NCI-H446 (cell line): Measurements from ENCODE around the gene UBFD1.
A peak's percentile ranks its signal among the peaks of the same experiment; 100 is the strongest.
"Not testable (repeated sequence)": the region's sequence is repeated elsewhere in the genome, so short reads cannot be mapped to it uniquely, and the experiment has no call there.

Experiments
- DNase-seq, 2 experiments: peaks; one replicate each; lab custom pipeline; 2025; lab: John Stamatoyannopoulos, UW

The UBFD1 gene

DNA sequence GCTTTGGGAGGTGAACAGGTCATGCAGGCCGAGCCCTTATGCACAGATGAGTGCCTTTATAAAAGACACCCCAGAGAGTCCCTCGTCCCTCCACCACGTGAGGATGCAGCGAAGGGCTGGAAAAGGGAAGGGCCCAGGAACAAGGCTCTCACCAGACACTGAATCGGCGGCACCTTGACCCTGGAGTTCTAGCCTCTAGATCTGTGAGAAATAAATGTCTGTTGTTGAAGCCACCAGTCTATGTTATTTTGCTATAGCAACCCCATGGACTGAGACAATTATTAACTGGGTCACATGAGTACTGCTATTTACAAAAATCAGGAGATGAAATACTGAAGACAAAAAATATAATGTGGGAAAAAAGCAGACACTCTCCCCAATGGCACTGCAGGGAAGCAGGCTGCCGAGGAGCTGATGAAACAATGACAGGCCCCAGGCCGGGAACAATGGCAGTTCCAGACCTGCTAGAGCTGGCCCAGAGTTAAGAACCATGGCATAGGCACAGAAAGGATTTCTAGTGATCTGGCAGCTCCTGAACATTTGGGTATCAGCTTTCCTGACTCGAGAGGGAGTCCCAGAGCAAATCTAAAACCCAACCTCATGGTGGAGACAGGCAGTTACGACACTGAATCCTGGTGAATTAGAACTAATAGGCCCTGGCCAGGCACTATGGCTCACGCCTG is 29.4 kb upstream of the UBFD1 start:
- no peak for DNase-seq

DNA sequence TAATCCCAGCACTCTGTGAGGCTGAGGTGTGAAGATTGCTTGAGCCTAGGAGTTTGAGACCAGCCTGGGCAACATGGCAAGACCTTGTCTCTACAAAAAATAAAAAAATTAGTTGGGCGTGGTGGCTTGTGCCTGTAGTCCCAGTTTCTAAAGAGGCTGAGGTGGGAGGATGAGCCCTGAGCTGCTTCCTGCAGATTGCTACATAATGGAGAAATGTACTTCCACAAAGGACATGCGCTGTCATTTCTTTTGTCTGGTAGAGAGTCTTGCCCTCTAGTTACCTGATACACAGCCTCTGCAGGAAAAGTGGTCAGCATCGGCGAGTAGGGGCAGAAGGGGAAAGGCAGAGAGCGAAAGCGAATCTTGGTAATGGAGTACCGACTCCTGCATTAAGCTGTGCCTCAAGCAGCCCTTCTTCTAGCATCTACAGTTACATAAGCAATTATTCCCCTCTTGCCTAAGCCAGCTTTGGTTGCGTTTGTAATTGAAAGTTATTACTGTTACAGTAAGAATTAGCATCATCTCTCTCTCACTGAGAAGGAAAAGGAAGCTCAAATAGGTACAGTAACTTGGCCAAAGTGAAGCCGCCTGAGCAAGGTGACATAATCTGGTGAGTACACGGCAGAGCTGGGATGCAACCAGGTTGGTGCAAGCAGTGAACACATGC is 28.8 kb upstream of the UBFD1 start:
- no peak for DNase-seq

DNA sequence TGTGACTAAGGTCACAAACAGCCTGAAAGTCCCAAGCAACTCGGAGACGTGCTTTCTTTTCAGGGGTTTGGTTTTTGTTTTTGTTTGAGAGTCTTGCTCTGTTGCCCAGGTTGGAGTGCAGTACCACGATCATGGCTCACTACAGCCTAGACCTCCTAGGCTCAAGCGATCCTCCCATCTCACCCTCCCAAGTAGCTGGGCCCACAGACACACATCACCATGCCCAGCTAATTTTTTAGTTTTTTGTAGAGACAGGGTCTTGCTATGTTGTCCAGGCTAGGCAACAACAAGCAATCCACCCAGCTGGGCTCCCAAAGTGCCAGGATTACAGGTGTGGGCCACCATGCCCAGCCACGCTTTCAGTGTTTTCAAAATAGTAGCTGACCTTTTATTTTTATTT is 27.5 kb upstream of the UBFD1 start:
- DNase-seq = no peak

DNA sequence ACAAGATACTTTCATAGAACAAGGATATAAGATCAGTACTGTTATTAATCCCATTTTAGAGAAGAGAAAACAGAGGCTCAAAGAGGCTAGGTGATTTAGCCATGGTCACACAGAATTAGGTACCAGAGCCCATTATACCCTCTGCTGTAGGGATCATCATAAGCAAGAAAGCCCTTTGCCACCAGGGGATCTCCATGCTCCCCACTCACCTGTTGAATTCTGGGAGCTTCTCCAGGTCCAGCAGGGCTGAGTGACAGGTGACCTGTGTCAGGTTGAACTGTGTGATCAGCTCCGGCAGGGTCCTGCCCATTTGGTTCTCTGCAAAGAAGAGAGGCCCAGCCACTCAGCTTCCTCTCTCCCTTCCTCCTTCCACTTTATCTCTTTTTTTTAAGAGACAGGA is 25.1 kb upstream of the UBFD1 start:
- no peak for DNase-seq

DNA sequence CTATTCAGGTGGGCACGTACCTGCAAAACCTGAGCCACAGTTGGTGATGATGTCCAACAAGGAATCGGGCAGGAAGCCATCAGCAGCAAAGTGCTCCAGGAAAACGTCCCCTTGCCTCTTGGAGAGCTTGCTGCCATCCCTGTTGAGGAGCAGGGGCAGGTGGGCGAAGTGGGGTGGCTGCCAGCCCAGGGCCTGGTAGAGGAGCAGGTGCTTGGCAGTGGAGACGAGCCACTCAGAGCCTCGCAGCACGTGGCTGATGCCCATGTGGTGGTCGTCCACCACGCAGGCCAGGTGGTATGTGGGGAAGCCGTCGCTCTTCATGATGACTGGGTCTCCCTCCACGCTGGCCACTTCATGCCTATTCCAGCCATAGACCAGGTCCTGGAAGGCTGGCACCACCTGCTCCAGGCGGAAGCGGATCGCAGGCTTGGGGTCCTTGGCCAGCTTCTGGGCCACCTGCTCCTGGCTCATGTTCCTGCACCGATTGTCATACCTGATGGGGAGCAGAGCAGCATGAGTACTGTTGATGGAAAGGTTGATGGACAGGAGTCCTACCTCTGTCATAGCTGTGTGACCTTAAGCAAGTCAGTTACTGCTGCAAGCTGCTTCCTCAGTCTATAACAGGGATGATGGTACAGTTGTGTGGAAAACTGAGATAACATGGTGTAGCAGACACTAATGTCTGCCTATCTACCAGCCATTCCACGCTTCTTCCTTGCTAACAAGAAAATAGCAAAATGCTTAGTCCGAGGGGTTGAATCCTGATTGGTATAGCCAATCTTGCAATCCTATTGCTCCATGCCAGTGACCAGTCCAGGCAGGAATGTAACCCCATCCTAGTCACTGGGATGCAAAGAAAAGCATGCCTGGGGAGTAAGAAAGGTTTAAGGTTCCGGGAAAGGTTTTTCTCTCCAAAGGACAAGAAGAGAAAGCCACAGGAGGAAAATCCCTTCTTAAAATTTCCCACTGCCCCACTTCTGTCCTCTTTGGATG is 22.4 kb upstream of the UBFD1 start:
- DNase-seq = no peak

DNA sequence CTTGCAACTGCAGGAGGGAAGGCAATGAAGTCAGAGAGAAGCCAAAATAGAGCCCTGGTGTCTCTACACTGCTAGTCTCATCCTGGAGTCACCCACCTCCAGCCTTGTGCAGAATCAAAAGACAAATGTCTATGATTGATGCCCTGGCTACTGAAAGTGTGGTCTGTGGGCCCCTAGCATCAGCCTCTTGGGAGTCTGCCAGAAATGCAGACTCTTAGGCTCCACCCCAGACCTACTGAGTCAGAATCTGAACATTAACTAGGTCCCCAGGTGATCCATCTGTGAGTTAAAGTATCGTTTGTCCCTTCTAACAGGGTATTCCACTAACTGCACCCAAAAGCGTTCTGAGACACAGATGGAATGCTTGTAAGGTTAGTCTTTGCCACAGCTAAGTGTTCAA is 21.6 kb upstream of the UBFD1 start:
- DNase-seq = no peak

DNA sequence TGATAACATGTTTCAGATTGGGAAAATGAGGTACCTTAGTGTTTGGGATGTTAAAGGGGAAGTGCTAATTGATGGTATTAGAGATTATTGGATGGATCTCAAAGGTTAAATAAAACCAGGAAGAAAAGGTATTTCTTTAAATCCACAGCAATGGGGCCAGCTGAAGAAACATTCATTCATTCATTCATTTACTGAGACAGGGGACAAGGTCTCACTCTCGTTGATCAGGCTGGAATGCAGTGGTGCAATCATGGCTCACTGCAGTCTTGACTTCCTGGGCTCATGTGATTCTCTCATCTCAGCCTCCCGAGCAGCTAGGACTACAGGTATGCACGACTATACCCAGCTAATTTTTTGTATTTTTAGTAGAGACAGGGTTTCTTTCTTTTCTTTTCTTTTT is 20.1 kb upstream of the UBFD1 start:
- no peak for DNase-seq

DNA sequence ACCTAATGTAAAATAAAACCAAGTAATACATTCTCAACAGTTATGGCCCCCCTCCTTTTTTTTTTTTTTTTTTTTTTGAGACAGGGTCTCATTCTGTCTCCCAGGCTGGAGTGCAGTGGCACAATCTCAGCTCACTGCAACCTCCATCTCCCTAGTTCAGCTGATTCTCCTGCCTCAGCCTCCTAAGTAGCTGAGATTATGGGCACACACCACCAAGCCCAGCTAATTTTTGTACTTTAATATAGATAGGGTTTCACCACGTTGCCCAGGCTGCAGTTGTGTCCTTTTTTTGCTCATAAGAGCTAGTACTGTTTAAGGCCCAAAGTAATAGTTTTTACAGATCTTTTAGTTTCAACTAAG is 18.6 kb upstream of the UBFD1 start:
- no peak for DNase-seq

DNA sequence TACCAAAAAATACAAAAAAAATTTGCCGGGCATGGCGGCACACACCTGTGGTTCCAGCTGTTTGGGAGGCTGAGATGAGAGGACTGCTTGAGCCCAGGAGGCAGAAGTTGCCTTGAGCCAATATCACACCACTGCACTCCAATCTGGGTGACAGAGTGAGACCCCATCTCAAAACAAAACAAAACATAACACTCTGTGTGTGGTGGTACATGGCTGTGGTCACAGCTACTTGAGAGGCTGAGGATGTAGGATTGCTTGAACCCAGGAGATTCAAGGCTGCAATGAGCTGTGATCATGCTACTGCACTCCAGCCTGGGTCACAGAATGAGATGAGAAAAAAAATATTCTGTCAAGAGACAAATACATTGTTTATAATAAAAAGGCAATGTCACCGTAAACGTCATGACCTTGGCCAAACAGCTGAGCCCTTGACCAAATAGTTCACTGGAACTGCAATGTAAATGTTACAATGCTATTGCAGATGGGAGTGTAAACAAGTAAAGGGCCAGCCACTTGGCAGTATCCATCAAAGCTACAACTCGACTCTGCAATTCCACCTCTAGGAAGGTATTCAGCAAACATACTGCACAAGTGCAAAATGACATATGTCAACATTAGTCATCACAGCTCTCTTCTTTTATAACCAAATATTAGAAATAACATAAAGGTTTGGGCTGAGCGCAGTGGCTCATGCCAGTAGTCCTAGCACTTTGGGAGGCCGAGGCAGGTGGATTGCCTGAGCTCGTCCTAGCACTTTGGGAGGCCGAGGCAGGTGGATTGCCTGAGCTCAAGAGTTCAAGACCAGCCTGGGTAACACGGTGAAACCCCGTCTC is 17.3 kb upstream of the UBFD1 start:
- no peak for DNase-seq

DNA sequence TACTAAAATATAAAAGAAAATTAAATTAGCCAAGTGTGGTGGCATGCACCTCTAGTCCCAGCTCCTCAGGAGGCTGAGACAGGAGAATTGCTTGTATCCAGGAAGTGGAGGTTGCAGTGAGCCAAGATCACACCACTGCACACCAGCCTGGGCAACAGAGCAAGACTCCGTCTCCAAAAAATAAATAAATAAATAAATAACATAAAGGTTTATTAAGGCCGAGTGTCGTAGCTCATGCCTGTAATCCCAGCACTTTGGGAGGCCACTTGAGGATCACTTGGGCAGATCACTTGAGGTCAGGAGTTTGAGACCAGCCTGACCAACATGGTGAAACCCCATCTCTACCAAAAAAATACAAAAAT is 16.7 kb upstream of the UBFD1 start:
- DNase-seq = not testable (repeated sequence)

DNA sequence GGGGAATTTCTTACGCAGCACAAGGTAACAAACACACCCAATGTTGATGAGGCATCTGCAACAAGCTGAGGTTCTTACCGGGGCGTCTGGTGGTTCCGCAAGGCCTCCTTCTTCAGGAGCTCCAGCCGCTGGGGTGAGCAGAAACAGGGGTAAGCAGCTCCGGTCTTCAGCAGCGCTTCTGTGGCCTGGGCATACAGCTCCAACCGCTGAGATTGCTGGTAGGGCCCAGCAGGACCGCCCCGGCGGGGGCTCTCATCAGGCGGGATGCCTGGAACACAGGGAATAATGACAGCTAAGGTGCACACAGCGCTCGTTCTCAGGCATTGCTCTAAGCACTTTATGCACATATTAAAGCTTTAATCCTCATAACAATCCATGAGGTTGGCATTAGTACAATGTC is 13.1 kb upstream of the UBFD1 start:
- DNase-seq = no peak

DNA sequence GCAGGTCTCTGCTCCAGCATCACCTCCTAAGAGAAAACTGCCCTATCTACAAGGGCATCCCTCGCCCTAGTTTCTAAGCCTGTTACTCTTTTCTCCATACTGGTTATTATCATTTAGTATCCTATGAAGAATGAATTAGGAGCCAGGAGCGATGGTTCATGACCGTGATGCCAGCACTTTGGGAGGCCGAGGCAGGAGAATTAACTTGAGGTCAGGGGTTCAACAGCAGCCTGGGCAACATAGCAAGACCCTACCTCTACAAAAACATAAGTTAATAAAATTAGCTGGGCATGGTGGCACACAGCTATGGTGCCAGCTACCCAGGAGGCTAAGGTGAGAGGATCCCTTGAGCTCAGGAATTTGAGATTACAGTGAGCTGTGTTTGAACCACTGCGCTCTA is 7.6 kb upstream of the UBFD1 start:
- DNase-seq = no peak

DNA sequence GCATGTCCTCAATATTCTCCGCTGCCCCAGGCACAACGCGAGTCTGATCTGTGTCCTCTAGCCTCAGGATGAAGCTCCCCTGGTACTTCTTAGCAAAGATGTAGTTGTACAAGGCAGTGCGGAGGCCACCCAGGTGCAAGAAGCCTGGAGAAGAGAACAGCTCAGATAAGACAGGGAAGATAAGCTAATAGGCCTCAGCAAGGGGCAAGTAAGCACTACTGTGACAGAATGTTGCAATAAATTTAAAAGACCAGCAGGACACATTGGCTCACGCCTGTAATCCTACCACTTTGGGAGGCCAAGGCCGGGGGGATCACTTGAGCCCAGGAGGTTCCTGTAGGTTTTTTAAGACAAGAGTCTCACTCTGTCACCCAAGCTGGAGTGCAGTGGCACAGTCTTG is 5.4 kb upstream of the UBFD1 start:
- no peak for DNase-seq

DNA sequence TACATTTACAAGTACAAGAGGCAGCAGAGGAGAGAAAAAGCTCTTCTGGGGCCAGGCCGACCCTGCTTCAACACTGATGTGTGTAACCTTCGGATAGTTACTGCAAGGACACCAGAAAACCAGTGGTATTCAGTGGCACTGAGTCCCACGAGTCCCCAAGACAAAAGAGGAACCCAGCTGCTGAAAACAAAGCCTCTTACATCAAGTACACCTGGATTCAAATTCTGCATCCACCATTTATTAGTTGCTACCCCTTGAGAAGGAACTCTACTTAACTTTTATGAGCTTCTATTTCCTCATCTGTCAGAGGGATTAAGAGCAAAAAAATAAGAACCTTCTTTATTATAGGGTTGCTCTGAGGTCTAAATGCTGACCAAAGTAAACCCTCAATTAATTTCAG is 3.0 kb upstream of the UBFD1 start:
- no peak for DNase-seq

DNA sequence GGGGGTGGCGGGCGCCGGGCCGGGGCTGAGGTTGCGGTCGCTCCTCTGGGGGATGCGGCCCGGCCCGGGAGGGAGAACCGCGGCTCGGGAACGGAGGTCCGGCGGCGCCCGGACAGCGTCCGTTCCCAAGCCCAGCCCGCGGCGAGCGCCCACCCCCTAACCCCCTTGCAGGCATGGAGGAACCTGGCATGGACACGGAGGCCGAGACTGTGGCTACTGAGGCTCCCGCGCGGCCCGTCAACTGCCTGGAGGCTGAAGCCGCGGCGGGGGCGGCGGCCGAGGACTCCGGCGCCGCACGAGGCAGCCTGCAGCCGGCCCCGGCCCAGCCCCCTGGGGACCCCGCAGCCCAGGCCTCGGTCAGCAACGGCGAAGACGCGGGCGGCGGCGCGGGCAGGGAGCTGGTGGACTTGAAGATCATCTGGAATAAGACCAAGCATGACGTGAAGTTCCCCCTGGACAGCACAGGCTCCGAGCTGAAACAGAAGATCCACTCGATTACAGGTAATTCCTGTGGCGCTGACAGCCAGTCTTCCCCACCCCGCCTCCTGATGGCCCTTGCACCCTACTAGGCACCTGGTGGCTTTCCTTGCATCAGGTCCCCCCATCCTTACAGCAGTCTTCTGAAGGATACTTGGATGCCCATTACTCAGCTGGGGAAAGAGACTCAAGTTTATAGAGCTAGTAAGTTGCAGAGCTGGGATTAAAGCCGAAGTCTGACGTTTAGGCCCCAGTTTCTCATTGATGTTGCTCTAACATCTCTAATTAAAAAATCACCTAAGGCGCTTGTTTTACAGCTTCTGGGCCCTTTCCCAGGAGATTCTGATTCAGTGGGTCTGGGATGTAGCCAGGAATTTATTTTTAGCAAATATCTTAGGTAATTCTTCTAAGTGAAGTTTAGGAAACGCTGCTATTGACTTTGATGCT is 514 bp downstream of the UBFD1 start:
- DNase-seq = peak in 1 of 2 experiments; percentile 32

DNA sequence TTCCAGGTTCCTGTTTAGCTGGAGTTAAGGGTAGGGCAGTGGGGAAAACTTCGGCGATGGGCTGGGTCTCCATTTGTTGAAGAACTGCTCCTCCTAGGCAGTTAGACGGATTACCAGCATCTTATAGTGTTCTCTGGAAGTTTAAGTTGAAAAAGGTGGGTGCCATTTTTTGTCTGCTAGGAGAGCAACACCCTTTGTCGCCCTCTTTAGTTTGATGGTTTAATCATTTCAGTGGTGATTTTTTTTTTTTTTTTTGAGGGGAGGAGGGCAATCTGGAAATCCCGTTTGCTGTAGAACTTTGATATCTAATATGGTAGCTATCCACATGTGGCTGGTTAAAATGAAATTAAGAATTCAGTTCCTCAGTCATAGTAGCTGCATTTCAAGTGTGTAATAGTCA is 4.1 kb downstream of the UBFD1 start:
- no peak for DNase-seq

DNA sequence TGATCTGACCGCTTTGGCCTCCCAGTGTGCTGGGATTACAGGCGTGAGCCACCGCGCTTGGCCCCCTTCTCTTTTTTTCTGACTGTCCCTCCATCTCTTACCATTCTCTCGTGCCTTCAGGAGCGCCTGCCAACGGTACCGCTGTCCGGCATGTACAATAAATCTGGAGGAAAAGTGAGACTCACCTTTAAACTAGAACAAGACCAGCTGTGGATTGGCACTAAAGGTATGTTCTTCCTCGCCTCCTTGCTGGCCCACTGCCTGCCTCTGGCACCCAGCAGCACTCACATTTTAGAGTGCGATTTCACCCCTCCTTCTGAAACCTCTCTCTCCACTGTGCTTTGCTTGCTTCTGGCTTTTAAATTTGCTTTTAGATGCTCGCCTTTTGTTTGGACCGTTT is 5.0 kb downstream of the UBFD1 start:
- DNase-seq = no peak

DNA sequence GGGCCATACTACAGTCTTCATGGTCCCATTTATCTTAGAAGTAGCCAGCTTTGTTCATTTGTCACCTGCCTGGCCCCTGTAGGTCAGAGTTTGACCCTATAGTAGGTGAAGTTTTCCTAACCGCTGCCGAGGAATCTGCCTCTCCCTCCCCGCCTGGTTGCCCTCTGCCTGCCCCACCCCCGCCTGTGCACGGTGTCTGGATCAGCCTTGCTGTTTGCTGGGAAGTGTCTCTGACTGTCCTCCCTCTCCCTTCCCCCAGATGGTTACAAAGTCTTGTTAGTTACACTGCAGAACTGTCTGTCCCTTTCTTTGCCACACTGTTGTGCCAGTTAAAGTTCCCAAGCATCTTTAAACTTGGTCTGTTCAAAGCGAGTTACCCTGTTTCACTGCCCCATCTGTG is 5.7 kb downstream of the UBFD1 start:
- no peak for DNase-seq

DNA sequence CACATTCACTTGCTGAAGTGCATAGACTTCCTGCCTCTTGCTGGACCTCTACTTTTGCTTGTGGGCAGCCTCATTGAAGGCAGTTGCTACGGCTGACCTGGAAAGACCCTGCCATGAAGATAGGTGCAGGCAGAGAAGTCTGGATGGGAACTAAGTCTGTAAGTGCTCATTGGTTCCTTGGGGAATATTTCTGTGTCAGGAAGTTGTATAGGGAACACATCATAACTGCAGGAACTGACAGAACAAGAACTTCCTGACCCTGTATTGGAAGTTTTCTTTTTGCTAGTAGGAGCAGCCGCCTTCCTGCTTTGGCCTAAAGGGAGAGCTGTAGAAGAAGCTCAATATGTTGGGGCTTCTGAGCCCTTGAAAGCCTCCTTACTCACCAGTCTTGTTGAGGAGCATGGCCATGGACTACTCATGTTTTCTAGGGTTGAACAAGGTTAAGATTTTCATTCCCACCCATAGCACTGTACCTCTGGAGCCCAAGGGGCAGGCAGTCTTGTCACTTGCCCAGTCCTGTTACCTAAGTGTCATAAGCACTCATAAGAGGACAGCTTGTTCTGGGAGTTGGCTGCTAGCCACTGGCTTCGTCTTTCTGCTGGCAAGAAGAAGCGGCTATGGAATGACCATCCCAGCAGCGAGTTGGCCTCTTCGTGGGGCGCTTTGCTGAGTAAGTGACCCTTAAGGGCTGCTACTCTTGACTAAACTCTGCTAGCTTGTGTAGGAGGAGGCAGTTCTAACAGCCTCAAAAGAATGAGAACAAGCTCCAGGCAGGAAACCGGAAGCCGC is 7.2 kb downstream of the UBFD1 start:
- DNase-seq = no peak

DNA sequence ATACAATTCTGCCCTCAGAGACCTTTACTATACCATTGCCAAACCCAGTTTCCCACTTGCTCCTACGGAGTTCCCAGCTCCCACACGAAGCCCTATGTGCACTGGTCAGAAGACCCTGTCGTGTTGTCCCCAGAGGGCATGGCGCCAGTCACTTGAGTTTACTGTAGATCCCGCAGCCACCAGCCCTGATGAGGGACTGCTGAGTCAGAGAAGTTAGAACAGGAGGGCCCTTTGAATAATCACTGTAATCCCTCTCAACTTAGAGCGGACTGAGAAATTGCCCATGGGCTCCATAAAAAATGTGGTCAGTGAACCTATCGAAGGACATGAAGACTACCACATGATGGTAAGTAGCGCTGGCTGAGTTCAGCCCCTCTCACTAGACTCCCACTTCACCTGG is 9.2 kb downstream of the UBFD1 start:
- DNase-seq = no peak
